Measurements from ENCODE around the gene YAE1. TPM values are rescaled to one million over a fixed set of nuclear protein-coding genes. Genes with fewer than 3 reads are reported as not detected.

The YAE1 gene
- polyA plus RNA-seq, 1 of the 3 experiments (the other 2 are of a cell fraction): 30.7 TPM

DNA sequence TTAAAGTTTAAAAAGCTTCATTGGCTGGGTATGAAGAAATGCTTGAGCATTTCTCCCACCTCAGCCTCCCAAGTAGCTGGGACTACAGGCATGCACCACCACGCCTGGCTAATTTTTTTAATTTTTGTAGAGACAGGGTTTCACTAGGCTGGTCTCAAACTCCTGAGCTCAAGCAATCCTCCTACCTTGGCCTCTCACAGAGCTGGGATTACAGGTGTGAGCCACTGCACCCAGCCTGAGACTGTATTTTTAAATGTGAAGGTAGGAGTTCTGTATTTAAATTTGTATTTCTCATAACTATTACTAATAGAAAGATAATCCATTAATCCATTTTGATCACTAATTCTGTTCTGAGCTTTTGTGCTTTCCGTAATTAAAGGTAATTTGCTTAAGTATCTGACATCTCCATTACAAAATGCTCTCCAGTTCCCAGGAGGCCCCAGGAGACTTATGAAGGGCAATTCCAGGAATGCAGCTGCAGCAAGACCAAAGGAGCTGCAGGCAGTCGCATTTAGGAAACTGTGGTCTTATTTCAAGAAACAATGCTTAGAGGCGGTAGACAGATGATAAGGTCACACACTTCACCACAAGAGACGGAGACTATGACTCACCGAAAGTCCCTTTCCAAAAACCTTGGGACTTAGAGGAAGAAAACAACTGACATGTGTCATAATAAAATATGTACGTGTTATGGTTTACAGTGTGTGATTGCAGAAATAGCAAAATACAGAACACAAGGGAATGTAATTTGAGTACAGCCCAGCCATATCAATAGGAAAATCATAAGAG is 23.3 kb downstream of the YAE1 start:
- Histone ChIP-seq H4K20me1 (ENCODE audit: insufficient read depth) (no peaks in the 10 kb centered on the region), H3K4me3 (ENCODE audit: low read depth in 2 of 2, low read length in 1 of 2) (no peak overlapping the region; a peak in 1 of 4 replicates), H3K4me2 (peak overlapping the region; percentile 54), H3K27me3 (ENCODE audit: insufficient read depth) (no peaks in the 10 kb centered on the region), H3K9ac (peak overlapping the region; percentile 21; the same call in 1 of the 2 replicates), H3K79me2 (ENCODE audit: insufficient read depth) (no peaks in the 10 kb centered on the region), H3K27ac (ENCODE audit: low read depth in 2 of 2, low read length in 1 of 2) (peak overlapping the region; percentile 16 to 95; a peak in 3 of 4 replicates), H3K4me1 (ENCODE audit: control insufficient read depth in 1 of 2, insufficient read depth in 2 of 2, low read depth in 1 of 2, low read length in 1 of 2) (peaks cover 0 to 11% of the 10 kb centered on the region in 2 experiments; a peak in 2 of 4 replicates), H3F3A (replicated peaks; ENCODE audit: insufficient read depth) (peaks cover 52% of the 10 kb centered on the region), H3K9me2 (no peaks in the 10 kb centered on the region), H3K36me3 (replicated peaks in 1 of 2; ENCODE audit: control insufficient read depth in 1 of 2, insufficient read depth in 2 of 2, low read length in 1 of 2) (no peaks in the 10 kb centered on the region), H3K9me3 (no peaks in the 10 kb centered on the region), H2AFZ (ENCODE audit: low read depth) (peak overlapping the region; percentile 19; the same call in 1 of the 2 replicates)
- DNase-seq: no peak
- CTCF ChIA-PET: interaction anchor here (1.0 to 3.1 kb wide), 4 partner anchors 10 to 462 kb away, joined by 3 to 35 read pairs (median 8); no protein-coding TSS in a partner anchor
- WGBS (ENCODE audit: low lambda C conversion rate): 27% methylated on average over 7 of the region's 7 CpGs
- TF ChIP-seq, protein P1, sequence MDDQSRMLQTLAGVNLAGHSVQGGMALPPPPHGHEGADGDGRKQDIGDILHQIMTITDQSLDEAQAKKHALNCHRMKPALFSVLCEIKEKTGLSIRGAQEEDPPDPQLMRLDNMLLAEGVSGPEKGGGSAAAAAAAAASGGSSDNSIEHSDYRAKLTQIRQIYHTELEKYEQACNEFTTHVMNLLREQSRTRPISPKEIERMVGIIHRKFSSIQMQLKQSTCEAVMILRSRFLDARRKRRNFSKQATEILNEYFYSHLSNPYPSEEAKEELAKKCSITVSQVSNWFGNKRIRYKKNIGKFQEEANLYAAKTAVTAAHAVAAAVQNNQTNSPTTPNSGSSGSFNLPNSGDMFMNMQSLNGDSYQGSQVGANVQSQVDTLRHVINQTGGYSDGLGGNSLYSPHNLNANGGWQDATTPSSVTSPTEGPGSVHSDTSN (IDR thresholded peaks at IDR 0.05): peak; percentile 91
- TF ChIP-seq TAF1 (IDR thresholded peaks at IDR 0.05; ENCODE audit: borderline replicate concordance, low read depth, low read length) (no peak), MEF2A (IDR thresholded peaks at IDR 0.05; ENCODE audit: borderline replicate concordance, low read depth) (0 out of 2 replicates have a peak, but pooled peaks have one; percentile 34), NFIC (IDR thresholded peaks at IDR 0.05; ENCODE audit: borderline replicate concordance) (peak; percentile 62; the same call in 1 of the 2 replicates), TCF12 (IDR thresholded peaks at IDR 0.05) (peak; percentile 85), IRF3 (IDR thresholded peaks at IDR 0.05; ENCODE audit: low read depth, low read length) (no peak), TEAD4 (IDR thresholded peaks at IDR 0.05; ENCODE audit: borderline replicate concordance, insufficient read depth) (peak; percentile 74), RXRA (IDR thresholded peaks at IDR 0.05; ENCODE audit: borderline replicate concordance, low read depth) (peak; percentile 79; the same call in 1 of the 2 replicates), SMC3 (IDR thresholded peaks at IDR 0.05; ENCODE audit: low read depth, low read length) (no peak), FOSL2 (IDR thresholded peaks at IDR 0.05; ENCODE audit: borderline replicate concordance, low read depth) (peak; percentile 82), SIN3A (IDR thresholded peaks at IDR 0.05; ENCODE audit: borderline replicate concordance, low read depth, low read length) (no peak), EP300 (IDR thresholded peaks at IDR 0.05; ENCODE audit: borderline replicate concordance in 1 of 2, low read depth in 1 of 2, low read length in 1 of 2) (peak in 1 of 2 experiments; percentile 83; a peak in 2 of 4 replicates), REST (IDR thresholded peaks at IDR 0.05; ENCODE audit: low read depth, low read length) (0 out of 2 replicates have a peak, but pooled peaks have one; percentile 23), JUND (IDR thresholded peaks at IDR 0.05) (peak; percentile 79), YY1 (IDR thresholded peaks at IDR 0.05; ENCODE audit: low read depth) (no peak)
- TF ChIP-seq, protein P2, sequence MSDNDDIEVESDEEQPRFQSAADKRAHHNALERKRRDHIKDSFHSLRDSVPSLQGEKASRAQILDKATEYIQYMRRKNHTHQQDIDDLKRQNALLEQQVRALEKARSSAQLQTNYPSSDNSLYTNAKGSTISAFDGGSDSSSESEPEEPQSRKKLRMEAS (IDR thresholded peaks at IDR 0.05; ENCODE audit: low read depth): no peak
- POLR2A ChIA-PET: no interaction called here

All from SK-N-SH (cell line).